Kidney glomerular epithelial cell (primary cell): ENCODE measurements around the gene HES5.

Source experiments
- DNase-seq: peaks from one replicate; lab custom pipeline; 2025; lab: John Stamatoyannopoulos, UW

Gene HES5

GRCh38 chr1:2530513-2531361 is 674 bp upstream of the HES5 start:
- no peak for DNase-seq

DNA sequence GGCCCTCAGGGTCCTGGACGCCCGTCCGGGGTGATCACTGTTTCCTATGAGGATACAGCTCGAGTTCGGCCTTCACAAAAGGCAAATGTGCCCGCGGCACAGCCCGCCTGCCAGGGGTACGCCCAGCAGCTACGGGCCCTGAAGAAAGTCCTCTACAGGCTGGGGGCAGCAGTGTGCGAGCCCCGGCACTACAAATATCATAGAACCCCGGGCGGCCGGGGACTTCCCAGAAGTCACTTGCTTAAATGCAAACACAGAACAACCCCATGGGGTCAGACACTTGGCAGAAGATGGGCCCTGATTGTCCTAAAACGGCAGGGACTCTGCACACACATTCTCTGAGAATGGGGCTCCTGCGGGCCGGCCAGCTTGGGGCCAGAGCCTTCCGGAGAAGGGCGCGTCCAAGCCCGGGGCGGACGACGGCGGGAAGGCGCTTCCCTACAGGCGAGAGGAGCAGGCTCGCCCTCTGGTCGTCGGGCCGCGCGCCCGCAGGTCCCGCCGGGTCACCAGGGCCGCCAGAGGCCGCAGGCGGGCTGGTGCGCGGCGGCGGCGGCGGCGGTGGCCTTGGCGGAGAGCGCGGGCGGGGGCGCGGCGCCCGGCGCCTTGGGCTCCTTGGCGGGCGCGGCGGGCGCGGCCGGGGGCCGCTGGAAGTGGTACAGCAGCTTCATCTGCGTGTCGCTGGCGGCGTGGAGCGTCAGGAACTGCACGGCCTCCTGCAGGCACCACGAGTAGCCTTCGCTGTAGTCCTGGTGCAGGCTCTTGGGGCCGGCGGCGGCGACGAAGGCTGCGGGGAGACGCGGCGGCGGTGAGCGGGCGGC is 888 bp downstream of the HES5 start:
- no peak for DNase-seq

GRCh38 chr1:2528611-2528965 is 1.5 kb downstream of the HES5 start:
- DNase-seq: no peak

DNA sequence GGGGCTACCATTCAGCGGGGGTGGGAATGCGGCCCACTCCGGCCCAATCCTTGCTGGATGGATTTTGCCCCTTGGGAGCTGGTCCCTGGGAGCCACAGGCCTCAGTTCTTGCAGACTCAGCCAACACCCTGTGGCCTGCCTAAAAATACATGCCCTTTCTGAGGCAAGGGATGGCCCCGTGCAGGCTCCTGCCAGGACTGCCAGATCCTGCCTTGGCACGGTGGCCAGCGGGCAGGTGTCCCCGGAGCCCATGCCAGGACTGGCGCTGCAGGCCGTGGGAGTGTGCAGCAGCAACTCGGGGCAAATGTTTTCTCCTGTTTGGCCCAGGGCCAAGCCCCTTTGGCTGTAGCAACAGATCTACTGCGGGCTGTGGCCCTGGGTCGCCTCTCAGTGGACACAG is 2.0 kb downstream of the HES5 start:
- DNase-seq: no peak

DNA sequence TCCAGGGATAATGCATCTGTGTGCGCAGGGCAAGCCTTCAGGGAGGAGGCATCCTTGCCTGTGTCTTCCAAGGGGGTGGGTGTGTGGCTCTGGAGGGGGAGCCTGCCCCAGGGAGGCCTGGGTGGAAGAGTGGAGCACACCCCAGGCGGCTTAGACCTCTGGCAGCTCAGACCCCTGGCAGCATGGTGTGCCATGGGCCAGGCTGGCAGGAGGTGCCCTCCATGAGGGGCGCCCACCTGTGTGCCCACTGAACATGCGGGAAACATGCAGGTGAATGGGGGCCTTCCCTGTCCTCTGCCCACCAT is 2.6 kb downstream of the HES5 start:
- DNase-seq: no peak

DNA sequence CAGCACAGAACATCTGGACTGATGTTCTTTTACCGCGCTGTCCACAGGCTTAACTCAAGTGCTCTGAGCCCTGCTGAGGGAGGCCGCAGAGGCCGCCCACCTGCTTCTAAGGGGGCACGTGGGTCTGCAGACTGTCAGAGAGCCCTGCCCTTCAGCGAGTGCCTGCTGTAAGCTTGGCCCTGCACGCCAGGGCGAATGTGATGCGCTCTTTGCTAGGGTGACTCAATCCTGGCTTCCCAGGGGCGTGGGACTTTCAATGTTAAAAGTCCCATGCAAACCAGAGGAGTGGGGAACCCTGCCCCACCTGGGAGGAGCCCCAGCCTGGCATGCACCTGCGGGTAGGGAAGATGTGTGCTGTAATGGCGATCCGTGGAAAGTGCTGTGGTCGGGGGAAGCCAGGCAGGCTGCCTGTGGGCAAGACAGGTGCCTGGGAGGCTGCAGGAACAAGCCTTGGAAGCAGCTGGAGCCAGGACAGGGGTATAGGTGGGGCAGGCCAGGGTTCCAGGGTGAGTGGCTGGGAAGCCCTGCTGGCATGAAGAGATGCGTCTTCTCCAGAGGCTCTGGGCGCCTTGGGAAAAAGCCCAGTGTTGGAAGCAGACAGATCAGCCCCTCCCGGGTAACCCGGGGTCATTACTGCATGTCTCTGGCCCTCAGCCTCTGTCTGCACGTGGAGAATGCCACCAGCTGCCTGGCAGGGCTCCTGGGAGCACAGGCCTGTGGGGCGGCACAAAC is 3.1 kb downstream of the HES5 start:
- DNase-seq: no peak

DNA sequence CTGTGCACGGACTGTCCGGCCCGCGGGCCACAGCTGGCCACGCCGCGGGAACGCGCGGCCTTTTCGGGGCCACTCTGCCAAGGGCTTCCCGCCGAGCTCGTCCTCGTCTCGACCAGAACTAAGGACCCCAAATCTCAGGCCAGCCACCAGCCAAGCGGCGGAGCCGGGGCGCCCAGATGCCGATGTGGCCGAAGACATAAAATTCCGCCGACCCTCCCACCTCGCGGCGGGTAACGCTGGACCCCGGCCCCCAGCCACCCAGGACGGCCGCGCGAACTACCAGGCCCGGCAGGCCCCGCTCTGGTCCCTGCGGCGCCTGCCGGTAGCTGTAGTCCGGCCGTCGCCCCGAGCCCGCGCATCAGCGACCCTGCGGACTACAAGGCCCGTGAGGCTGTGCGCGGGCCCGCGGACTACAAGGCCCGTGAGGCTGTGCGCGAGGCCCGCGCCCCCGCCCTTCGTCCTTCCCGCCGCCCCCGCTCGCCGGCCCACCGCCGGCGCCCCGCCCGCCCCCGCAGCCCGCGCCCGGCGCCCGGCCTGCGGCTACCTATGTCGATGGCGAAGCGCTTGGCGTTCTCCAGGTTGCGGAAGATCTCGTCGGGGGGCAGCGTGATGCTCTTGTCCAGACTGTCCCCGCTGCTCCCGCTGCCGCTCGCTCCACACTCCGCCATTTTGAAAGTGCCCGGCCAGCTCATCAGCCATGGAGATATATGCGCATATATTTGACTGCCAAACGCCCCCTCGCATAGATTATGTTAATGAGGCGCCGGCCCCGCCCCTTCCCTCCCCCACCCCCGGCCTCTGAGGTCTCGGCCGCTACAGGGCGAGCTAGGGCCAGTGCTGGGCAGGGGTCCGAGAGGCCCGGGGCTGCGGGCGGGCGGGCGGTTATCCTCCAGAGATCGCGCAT is 3.9 kb downstream of the HES5 start, which contains the start of gene PANK4:
PANK4 (minus strand) TSS at position 677 of the 904 bp plus-strand sequence; CDS start at position 668, 9 bp downstream.
- DNase-seq: peak; percentile 88

- no peak for DNase-seq
These were observed 4.5 kb downstream of the HES5 start for GRCh38 chr1:2525572-2525919.

- DNase-seq: no peak
These were observed 6.0 kb downstream of the HES5 start for GRCh38 chr1:2523891-2524609.

DNA sequence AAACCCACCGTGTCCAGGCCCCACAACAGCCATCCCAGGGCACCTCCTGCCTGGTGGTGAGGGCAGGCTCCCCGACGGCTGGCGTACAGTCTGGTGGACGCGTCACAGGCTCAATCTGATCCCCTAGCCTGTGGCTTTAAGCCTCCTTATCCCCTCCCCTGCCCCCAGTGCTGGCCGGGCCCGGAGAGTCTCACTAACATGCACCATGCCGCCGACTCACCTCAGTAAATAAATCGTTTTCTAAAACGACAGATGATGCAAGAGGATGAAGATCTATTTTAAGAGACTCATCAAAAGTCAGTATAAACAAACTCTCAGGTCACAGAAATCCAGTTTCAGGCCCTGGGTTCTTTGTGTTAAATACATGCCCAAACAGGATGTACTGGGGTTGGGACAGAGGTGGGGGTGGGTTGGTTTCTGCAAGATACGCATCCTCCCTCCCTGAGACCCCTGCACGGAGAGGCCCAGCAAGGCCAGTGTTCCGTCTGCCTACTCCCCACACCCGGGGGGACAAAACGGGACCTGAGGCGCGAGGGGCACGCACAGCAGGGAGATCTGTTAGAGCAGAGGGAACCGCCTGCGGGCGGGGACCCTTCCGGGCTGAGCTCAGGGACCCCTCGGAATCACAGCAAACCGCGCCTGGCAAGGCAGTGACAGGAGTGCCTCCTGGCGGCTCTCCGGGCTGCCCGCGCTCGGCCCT is 6.7 kb downstream of the HES5 start:
- no peak for DNase-seq

DNA sequence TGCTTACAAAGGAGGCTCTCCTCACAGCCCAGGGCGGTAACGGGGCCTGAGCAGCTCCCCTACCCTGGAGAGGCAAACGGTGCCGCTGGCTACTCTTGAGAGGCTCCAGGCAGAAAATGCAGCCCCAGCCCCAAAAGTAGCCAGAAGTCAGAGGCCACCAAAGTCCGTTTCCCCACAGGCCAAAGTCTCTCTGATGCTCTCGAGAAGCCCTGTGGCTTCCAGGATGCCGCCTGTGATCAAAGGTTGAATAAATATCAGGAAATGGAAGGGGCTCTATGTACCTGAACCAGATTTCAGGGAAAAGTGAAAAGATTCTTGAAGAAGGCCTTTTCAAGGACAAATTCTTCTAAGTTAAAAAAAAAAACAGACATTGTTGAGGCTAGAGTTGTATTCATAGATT is 7.8 kb downstream of the HES5 start:
- DNase-seq: no peak

DNA sequence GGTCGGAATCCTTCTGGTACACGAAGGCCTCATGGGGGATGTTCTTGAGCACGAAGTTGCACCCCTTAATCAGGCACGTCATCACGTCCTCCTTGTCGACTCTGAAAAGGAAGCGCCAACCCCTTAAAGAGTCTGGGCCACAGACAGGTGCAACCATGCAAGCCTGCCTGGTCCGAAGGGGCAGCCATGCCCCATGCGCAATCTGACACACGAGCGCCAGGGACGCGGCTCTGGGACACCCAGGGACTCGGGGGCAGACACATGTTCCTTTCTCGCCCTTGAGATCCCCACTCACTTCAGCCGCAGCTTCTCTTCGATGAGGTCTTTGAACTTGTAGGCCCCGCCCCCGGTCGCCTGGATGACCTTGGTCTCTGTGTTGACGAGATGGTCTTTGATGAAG is 9.3 kb downstream of the HES5 start:
- DNase-seq: no peak

GRCh38 chr1:2520206-2520605 is 9.9 kb downstream of the HES5 start:
- no peak for DNase-seq

GRCh38 chr1:2519729-2520128 is 10.3 kb downstream of the HES5 start:
- DNase-seq: no peak

DNA sequence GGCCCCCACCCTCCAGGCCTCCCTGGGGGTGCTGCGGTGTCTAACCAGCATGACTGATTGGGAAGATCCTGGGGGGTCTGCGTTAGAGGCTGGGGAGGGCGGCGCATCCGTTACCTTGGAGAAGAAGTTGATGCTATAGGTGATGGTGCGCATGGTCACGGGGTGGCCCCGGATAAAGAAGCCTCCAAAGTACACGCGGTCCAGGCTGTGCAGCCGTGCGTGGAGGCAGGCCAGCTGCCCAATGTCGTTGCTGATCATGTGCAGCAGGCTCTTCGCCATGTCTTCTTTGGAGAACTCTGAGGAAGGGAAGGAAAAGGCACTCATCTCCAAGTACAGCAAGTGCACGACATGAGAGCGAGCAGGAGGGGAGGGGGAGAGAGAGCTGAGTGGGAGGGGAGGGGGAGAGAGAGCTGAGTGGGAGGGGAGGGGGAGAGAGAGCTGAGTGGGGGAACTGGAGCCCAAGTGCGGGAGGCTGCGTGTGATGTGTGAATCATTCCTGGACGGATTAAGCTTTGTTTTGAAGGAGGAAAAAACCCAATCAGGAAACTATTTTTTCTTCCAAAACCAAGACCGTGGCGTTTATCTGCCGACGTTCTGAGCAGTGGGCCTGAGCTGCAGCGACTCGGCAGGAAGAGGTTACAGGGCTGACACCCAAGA is 10.9 kb downstream of the HES5 start:
- no peak for DNase-seq

- no peak for DNase-seq
These were observed 11.5 kb downstream of the HES5 start for GRCh38 chr1:2518528-2518927.

DNA sequence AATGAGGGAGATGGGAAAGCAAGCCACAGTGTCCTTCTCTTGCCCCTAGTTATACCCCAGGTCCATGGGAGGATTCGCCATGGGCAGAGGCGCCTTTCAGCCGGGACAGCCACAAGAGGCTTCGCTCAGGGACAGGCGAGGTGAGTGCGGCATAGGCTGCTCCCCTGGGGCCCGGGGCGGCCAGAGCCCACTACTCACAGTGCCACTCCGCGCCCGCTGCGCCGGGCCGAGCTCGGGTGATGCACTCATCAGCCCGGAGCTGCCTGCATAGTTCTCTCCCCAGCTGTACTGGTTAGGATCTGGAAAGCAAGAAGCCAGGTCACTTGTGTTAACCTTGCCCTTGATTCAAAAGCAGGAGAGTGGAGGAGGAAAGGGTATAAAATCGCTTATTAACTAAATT is 12.1 kb downstream of the HES5 start:
- DNase-seq: no peak

- DNase-seq: no peak
These were observed 13.1 kb downstream of the HES5 start for GRCh38 chr1:2516946-2517345.

DNA sequence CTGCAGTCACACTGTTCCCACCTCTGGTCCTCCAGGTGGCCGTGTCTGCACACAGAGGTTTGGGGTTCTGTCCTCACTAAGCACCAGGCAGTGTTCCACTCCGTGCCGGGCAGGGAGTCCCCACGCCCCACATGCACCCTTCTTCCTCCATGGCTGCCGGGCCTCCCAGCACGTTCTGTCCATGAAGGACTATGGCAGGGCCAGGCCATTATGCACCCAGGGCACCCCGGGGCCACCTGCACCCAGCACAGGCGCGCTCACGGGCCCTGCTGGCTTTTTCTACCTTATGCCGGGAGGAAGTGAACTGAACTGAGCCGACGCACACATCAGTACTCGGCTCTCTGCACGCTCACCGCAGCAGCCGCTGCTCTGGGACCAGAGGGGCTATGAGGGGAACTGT is 13.9 kb downstream of the HES5 start:
- DNase-seq: no peak

GRCh38 chr1:2515763-2516080 is 14.3 kb downstream of the HES5 start:
- DNase-seq: no peak
